Subcutaneous abdominal adipose tissue (tissue), 5 donors: ENCODE data around the gene RAB29.
A peak's percentile ranks its signal among the peaks of the same experiment; 100 is the strongest.

Experiments
- H3K27ac ChIP-seq: one replicate; pipeline ENCODE4 v1.7.0; 2013; ENCODE audit warnings: low read depth, mild to moderate bottlenecking, inconsistent platforms, low read length, moderate library complexity
- H3K27me3 ChIP-seq, 5 donors: one replicate each; pipeline ENCODE4 v1.7.0; 2013; ENCODE audit warnings: low read length in 5 of 5, inconsistent platforms in 1 of 5; ENCODE audit not compliant: control insufficient read depth in 5 of 5, insufficient read depth in 4 of 5
- H3K36me3 ChIP-seq, 5 donors: one replicate each; pipeline ENCODE4 v1.7.0; 2013; ENCODE audit warnings: low read length in 5 of 5; ENCODE audit not compliant: control insufficient read depth in 5 of 5, insufficient read depth in 5 of 5
- H3K4me1 ChIP-seq, 5 donors: one replicate each; pipeline ENCODE4 v1.7.0; 2013; ENCODE audit warnings: low read length in 5 of 5, mild to moderate bottlenecking in 3 of 5, moderate library complexity in 1 of 5; ENCODE audit not compliant: control insufficient read depth in 5 of 5, insufficient read depth in 5 of 5
- H3K4me3 ChIP-seq, 5 donors: one replicate each; pipeline ENCODE4 v1.7.0; 2013; ENCODE audit warnings: low read length in 5 of 5, low read depth in 1 of 5
- H3K9ac ChIP-seq, 5 donors: one replicate each; pipeline ENCODE4 v1.7.0; 2013; ENCODE audit warnings: low read length in 5 of 5, mild to moderate bottlenecking in 4 of 5, moderate library complexity in 3 of 5
- H3K9me3 ChIP-seq, 5 donors: one replicate each; pipeline ENCODE4 v1.7.0; 2013; ENCODE audit warnings: low read length in 5 of 5; ENCODE audit not compliant: control insufficient read depth in 5 of 5
- donor health status: healthy.
- donor health status: healthy.
- donor health status: healthy.
- donor health status: healthy.
- donor health status: healthy.

Gene RAB29

GRCh38 chr1:205783904-205784303, 8.6 kb upstream of the RAB29 start:
- Histone ChIP-seq H3K9ac (no peak overlapping the region), H3K27me3 (no peaks in the 10 kb centered on the region), H3K27ac (no peak overlapping the region), H3K9me3 (no peaks in the 10 kb centered on the region), H3K4me1 (peaks cover 0 to 14% (median 4%) of the 10 kb centered on the region in 5 donors), H3K4me3 (no peak overlapping the region), H3K36me3 (no peaks in the 10 kb centered on the region)

GRCh38 chr1:205783433-205783795, 8.1 kb upstream of the RAB29 start:
- no peaks in the 10 kb centered on the region for H3K27me3 ChIP-seq
- H3K4me3 ChIP-seq, result no peak overlapping the region
- H3K9me3 ChIP-seq, result no peaks in the 10 kb centered on the region
- peaks cover 0 to 14% (median 4%) of the 10 kb centered on the region in 5 donors for H3K4me1 ChIP-seq
- H3K36me3 ChIP-seq, result no peaks in the 10 kb centered on the region
- no peak overlapping the region for H3K9ac ChIP-seq
- no peak overlapping the region for H3K27ac ChIP-seq

GRCh38 chr1:205782627-205783432, 7.5 kb upstream of the RAB29 start:
- no peak overlapping the region for H3K4me3 ChIP-seq
- no peak overlapping the region for H3K27ac ChIP-seq

GRCh38 chr1:205780335-205780734, 5.1 kb upstream of the RAB29 start:
- H3K4me3 ChIP-seq, result no peak overlapping the region
- H3K4me1 ChIP-seq, result peaks cover 2 to 23% (median 12%) of the 10 kb centered on the region in 5 donors
- no peak overlapping the region for H3K27ac ChIP-seq
- H3K9ac ChIP-seq, result no peak overlapping the region
- no peaks in the 10 kb centered on the region for H3K36me3 ChIP-seq
- H3K27me3 ChIP-seq, result no peaks in the 10 kb centered on the region
- no peaks in the 10 kb centered on the region for H3K9me3 ChIP-seq

More at GRCh38 chr1:205782627-205783432, 7.5 kb upstream of the RAB29 start:
- Histone ChIP-seq H3K4me1 (peaks cover 0 to 14% (median 4%) of the 10 kb centered on the region in 5 donors), H3K27me3 (no peaks in the 10 kb centered on the region), H3K9me3 (no peaks in the 10 kb centered on the region), H3K9ac (peak overlapping the region in 1 of 5 donors; percentile 8), H3K36me3 (no peaks in the 10 kb centered on the region)

- no peak overlapping the region for H3K27ac ChIP-seq
- H3K36me3 ChIP-seq, result no peaks in the 10 kb centered on the region
- peaks cover 8 to 25% (median 23%) of the 10 kb centered on the region in 5 donors for H3K4me1 ChIP-seq
- no peak overlapping the region for H3K9ac ChIP-seq
- no peaks in the 10 kb centered on the region for H3K9me3 ChIP-seq
- no peaks in the 10 kb centered on the region for H3K27me3 ChIP-seq
- H3K4me3 ChIP-seq, result no peak overlapping the region
Measured at GRCh38 chr1:205777994-205778393, 2.7 kb upstream of the RAB29 start.

- peak overlapping the region; percentile 84 to 91 (median 87) for H3K4me3 ChIP-seq
- no peaks in the 10 kb centered on the region for H3K9me3 ChIP-seq
- H3K9ac ChIP-seq, result peak overlapping the region in 4 of 5 donors; percentile 52 to 87 (median 74)
- H3K36me3 ChIP-seq, result peaks cover 0 to 8% (median 0%) of the 10 kb centered on the region in 5 donors
- peak overlapping the region; percentile 84 for H3K27ac ChIP-seq
- no peaks in the 10 kb centered on the region for H3K27me3 ChIP-seq
- H3K4me1 ChIP-seq, result peaks cover 8 to 23% (median 21%) of the 10 kb centered on the region in 5 donors
Measured at GRCh38 chr1:205775717-205776056, 405 bp upstream of the RAB29 start.

GRCh38 chr1:205774198-205775014, 876 bp downstream of the RAB29 start:
- peak overlapping the region; percentile 84 for H3K27ac ChIP-seq
- H3K36me3 ChIP-seq, result peaks cover 0 to 14% (median 0%) of the 10 kb centered on the region in 5 donors
- peaks cover 8 to 28% (median 21%) of the 10 kb centered on the region in 5 donors for H3K4me1 ChIP-seq
- H3K9me3 ChIP-seq, result no peaks in the 10 kb centered on the region
- H3K9ac ChIP-seq, result peak overlapping the region; percentile 68 to 87 (median 79)
- peak overlapping the region; percentile 75 to 89 (median 86) for H3K4me3 ChIP-seq
- no peaks in the 10 kb centered on the region for H3K27me3 ChIP-seq

GRCh38 chr1:205772607-205773032, 2.7 kb downstream of the RAB29 start:
- H3K4me1 ChIP-seq, result peaks cover 8 to 28% (median 21%) of the 10 kb centered on the region in 5 donors
- H3K27me3 ChIP-seq, result no peaks in the 10 kb centered on the region
- peaks cover 0 to 15% (median 0%) of the 10 kb centered on the region in 5 donors for H3K36me3 ChIP-seq
- H3K9ac ChIP-seq, result no peak overlapping the region
- no peak overlapping the region for H3K27ac ChIP-seq
- H3K9me3 ChIP-seq, result no peaks in the 10 kb centered on the region
- no peak overlapping the region for H3K4me3 ChIP-seq

GRCh38 chr1:205770618-205771017, 4.7 kb downstream of the RAB29 start:
- Histone ChIP-seq H3K36me3 (peaks cover 0 to 20% (median 0%) of the 10 kb centered on the region in 5 donors), H3K4me3 (no peak overlapping the region), H3K9me3 (no peaks in the 10 kb centered on the region), H3K4me1 (peaks cover 7 to 21% (median 15%) of the 10 kb centered on the region in 5 donors), H3K9ac (no peak overlapping the region), H3K27ac (no peak overlapping the region), H3K27me3 (no peaks in the 10 kb centered on the region)
